GM18505 (cell line): ENCODE measurements around the gene SPATS2.
A peak's percentile ranks its signal among the peaks of the same experiment; 100 is the strongest.
"Not testable (repeated sequence)": the region's sequence is repeated elsewhere in the genome, so short reads cannot be mapped to it uniquely, and the experiment has no call there.

Experiments
- ATAC-seq: cut with Tn5 transposase; IDR thresholded peaks from one replicate; pipeline ENCODE4 v1.9.1; 2021; ENCODE audit not compliant: unreplicated experiment
- POLR2A ChIP-seq: IDR thresholded peaks from 4 replicates; pipeline ENCODE4 v1.6.1; 2011; ENCODE audit warnings: borderline replicate concordance; ENCODE audit not compliant: insufficient read depth, insufficient read length; ENCODE audit errors: extremely low read depth

The SPATS2 gene

DNA sequence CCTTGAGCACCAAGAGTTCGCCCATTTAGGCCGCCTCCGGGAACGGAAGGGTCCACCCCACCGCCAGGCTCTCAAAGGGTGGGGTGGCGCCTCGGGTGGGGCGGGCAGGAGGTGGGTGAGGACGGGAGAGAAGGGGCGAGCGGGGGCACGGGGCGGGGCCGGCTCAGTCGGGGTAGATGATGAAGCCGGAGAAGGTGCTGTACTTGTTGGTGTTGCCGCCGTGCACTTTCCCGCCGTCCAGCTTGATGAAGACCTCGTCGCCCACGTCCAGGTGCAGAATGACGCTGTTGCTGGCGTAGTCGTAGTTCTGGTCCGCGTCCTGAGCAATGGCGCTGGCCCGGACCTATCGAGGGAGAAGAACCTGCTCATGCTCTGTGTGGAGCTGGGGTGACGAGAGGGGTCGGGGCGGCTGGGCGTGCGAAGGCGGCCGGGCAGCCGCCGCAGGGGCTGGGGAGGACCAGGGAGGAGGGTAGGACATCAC is 34.3 kb upstream of the SPATS2 start:
- TF ChIP-seq POLR2A = no peak
- no peak for ATAC-seq

- not testable (repeated sequence) for ATAC-seq
Measured at GRCh38 chr12:49333778-49334177, 33.5 kb upstream of the SPATS2 start.

DNA sequence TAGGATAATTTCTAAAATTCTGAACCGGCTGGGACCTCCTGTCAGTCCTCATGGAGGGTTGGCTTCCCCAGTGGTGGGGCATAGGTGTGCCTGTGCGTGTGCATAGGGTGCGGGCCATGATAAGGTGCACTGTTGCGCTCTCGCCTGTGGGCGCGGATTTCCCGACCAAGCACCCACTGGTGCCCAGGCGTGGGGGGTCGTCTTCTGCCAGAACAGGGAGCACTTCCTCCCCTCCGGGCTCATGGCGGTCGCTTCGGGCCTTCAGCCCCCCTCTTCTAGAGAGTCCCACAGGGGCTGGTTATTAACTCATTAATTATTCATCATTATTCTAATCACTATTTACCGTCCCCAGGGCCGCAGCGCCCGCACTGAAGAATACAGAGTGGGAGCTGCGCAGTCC is 33.0 kb upstream of the SPATS2 start:
- no peak for ATAC-seq
- TF ChIP-seq POLR2A = no peak

- no peak for TF ChIP-seq POLR2A
- ATAC-seq = no peak
Measured at GRCh38 chr12:49334681-49335080, 32.6 kb upstream of the SPATS2 start.

GRCh38 chr12:49335118-49335954 is 31.9 kb upstream of the SPATS2 start:
- no peak for ATAC-seq
- TF ChIP-seq POLR2A = no peak

- no peak for ATAC-seq
- no peak for TF ChIP-seq POLR2A
Measured at GRCh38 chr12:49335955-49336644, 31.2 kb upstream of the SPATS2 start.

GRCh38 chr12:49336645-49337584 is 30.3 kb upstream of the SPATS2 start, which contains the start of gene C1QL4:
Gene C1QL4, minus strand, starts transcription at chr12:49337188. Its CDS starts 711 bp downstream, at chr12:49336477.
- no peak for TF ChIP-seq POLR2A
- ATAC-seq = peak; percentile 75

- no peak for ATAC-seq
- TF ChIP-seq POLR2A = no peak
Measured at GRCh38 chr12:49338830-49339463, 28.3 kb upstream of the SPATS2 start.

- ATAC-seq = no peak
Measured at GRCh38 chr12:49339464-49339861, 27.8 kb upstream of the SPATS2 start.

GRCh38 chr12:49340095-49340870 is 27.0 kb upstream of the SPATS2 start:
- no peak for ATAC-seq
- TF ChIP-seq POLR2A = no peak

More at GRCh38 chr12:49339464-49339861, 27.8 kb upstream of the SPATS2 start:
- TF ChIP-seq POLR2A = no peak

GRCh38 chr12:49340971-49341776 is 26.1 kb upstream of the SPATS2 start:
- TF ChIP-seq POLR2A = no peak
- ATAC-seq = no peak
